GM18868 (cell line): ENCODE measurements around the gene FST.
A peak's percentile ranks its signal among the peaks of the same experiment; 100 is the strongest.

Experiments
- ATAC-seq: cut with Tn5 transposase; IDR thresholded peaks from one replicate; pipeline ENCODE4 v1.9.1; 2021; ENCODE audit warnings: mild to moderate bottlenecking, moderate library complexity; ENCODE audit not compliant: unreplicated experiment

The FST gene

DNA sequence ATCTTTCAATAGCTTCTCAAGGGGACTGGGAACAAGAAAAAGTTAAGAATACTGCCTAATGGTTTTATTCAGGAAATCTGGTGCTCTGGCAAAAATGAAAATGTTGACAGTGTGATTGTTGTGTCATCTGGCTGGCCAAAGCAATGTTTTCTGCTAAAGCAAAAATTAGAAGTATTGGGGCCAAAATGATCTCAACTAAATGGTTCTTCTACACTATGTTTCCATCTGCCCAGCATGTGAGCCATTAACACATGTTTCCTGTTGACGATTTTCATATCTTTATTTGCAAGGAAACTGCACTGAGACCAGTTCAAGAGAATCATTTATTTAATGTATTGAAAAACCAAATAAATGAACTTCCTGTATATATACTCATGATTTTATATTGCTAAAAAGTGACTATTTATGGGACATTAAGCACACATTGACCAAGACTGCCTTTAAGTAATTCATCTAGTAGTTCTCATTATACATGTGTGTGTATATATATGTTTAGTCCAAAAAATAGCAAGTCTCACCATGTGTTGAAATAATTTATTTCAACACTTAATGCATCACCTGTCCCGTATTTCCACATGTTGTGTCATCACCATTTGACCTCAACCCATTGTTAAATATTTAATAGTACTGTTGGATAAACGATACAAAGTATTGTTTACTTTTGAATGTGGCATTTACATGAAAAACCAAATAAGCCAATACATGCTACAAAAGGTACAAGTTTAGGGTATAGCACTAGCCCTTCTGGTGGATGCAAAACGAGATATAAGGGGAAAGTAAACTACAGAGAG, 7.5 kb upstream of the FST start:
- no peak for ATAC-seq

DNA sequence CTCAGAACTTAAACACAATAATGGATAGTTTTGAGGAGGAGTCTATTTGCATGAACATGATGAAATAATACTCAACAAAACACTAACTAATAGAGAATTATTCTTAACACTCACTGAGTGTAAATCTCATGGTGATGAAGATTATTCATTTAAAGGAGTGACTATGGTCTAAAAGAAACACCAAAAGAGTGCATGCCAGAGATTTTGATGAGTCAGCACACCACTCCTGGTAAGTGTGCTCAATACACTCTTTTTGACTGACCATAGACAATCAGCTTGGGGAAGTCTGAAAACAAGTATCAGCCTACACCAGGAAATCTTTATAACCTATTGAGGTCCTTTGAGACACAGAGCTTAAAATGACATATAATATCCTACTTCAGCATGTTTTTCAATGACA, 6.8 kb upstream of the FST start:
- no peak for ATAC-seq

DNA sequence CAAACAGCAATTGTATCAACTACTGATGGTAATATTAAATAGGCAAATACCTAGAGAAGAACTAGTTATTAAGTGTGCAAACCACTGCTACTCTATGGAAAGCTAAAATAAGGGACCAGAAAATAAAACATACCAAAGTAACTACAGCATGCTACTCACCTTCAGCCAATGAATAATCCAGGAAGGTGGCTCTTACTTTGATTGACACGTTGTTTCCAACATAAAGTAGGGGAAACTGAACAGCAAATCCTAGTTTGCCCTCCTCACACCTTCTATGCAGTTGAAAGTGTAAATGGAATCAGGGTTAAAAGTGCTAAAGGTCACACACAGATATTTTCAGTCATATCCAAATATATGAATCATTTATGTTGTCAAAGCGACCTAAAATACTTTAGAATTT, 5.1 kb upstream of the FST start:
- no peak for ATAC-seq

DNA sequence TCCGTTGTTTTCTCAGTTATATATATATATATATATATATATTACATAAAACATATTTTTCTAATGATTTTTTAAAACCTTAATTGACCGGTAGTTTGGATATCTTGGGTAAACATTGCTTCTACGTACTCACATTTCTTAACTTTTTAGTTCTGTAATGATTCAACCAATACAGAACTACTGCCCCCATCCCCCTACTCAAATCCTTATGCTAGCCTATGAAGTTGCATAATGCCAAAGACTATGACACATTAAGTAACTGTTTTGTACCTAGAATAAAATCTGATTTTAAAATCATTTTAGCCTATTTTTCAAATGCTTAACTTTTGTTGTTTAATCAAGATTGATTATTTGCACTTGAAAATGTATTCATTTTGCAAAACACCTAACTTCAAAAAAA, 4.4 kb upstream of the FST start:
- no peak for ATAC-seq

DNA sequence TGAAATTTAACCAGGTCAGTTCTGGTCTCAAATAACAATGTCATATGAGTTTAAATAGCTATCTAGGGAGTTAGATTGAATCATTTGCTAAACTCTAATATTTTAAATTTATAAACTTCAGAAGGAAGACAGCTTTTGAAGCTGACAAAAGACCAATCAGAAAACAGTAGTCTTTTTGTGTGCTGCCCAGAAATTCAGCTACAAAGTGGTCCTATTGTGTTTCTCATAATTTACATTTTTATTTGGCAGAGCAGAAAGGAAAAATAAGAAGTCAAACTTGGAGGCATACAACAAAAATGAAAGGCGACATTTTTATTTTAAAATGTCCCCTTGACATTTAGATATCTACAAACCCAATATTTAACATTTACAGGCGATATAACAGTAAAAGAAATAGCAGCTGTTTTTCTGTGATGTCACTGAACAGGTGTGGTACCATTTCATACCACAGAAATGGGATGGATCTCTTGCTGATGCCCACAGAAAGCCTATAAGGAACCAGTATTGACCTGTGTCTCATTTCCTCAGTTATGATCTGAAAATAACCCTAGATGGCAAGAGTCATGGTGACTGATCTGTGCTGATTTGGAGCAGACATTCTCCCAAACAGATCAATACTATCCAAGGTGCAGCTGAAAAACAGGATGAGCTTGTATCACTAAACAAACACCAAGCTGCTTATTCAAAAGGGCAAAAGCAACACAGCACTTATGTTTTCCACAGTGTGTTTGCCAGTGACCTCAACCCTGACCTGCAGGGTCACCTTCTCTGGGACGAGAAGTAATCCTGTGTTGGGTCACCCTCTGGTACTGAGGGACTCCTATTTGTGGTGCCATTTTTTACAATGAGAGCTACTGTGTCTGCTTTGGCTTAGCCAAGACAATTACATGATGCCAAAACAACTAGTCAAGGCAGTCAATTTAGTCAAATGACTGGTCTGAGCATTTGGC, 3.6 kb upstream of the FST start:
- no peak for ATAC-seq

DNA sequence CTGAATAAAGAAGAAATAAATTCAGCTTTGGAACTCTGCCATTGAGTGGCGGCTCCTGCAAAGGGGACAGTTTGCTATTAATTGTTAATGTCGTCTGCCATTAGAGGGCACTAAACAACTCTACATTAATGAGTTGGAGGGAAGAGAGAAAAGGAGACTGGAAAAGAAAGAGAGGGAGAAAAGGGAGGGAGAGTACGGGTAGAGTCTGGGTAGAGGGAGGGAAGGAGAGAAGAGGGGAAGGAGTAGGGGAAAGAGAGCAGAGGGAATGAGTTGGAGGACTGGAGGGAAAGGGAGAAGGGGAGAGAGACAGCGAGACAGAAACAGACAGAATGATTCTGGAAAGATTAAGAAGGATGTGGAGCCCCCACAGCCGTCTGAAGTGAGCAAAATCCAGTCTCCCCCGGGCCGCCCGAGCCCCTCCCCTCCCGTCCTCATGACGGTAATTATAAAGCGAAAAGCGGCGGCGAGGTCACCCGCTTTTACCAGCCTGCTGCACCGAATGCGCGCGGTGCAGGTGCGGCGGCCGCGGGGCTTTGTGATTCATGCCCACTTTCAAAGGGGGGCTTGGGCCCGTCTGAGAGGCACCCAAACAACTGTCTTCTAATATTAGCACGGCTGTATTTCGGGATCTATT, 1.9 kb upstream of the FST start:
- peak; percentile 38 for ATAC-seq

DNA sequence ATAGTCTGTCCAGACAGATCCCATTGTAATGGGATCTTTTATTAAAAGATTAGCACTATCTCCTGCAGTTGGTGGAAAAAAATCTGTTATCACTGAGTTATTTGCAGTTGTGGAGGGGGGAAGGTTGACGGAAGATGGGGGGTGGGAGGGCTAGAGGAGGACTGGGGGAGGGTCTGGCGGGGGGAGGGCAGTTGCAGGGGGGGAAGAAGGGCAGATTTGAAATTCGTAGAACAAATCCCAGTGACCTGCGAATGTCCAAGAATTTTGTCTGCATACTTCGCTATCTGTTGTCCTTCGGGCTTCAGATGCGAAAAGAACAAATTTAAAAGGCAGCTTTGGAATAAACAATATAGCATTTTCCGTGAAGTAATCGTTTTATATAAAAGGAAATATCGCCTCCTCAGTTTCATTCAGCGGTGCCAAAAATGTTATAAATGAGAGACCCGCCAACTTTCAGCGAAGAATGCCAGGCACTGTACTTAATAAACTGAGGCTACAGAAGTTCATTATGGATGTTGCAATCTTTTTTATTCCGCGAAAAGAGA, 1.3 kb upstream of the FST start:
- ATAC-seq: no peak

DNA sequence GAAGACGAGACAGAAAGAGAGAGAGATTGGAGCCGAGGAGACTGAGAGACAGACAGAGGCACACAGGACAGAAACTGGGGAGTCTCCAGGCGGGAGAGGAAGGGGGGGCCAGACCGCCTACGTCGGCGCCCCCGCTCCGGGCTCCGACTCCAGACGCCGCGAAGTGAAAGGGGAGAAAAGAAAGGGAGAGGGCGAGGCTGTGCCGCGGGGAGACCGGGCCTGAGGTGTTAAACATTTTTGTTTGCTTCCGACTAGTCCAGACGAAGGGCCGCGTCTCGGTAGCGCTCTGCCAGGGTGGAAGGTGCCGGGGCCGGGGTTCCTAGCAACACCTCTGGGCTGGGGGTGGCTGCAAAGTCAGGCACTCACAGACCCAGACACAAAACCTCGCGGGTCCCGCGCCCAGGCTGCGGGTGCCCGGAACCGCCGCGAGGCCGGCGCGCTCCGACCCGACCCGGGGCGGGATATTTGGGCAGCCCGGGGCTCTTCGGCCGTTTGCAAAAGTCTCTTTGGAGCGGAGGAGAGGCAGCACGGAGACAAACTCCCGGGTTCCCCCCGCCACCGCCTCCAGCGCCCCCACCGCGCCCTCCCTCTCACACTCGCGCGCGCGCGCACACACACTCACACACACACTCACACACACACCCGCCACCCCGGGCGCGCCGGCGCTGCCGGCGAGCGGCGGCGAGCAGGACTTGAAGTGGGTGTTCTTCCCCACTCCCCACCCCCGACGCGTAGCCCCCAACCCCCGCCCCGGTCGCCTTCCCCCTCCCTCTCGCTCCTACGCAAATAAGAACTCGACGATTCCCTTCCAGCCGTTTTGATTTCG, 626 bp upstream of the FST start:
- no peak for ATAC-seq

DNA sequence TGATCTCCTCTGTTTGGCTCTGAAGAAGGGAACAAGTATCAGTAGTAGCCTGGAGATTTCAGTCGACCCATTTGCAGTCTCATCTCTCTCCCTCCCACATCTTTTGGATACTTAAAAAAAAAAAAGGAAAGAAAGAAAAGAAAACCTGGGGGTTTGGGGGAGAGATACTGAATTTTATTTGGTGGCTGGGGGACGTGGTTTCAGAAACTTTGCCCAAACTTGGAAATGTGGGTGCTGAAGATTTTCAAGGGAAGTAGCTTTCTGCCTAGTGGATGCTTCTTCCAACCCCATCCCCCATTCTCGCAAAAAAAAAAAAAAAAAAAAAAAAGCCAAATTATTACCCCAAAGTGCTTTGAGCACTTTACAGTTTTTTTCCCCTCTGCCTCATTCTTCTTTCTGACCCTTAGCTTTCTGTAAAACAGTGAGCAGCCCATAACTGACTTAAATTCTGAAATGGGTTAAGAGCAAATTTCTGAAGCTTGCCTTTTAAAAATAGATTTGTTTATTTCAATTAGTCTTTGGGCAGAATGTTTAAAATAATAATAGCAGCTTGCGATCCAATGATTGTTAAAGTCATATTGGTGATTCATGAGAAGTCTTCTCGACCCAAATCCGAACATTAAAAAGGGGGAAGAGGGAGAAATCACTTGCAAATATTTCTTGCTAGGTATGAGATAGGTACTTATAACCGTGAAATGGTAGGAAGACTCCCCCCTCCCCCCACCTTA, 894 bp downstream of the FST start:
- no peak for ATAC-seq

DNA sequence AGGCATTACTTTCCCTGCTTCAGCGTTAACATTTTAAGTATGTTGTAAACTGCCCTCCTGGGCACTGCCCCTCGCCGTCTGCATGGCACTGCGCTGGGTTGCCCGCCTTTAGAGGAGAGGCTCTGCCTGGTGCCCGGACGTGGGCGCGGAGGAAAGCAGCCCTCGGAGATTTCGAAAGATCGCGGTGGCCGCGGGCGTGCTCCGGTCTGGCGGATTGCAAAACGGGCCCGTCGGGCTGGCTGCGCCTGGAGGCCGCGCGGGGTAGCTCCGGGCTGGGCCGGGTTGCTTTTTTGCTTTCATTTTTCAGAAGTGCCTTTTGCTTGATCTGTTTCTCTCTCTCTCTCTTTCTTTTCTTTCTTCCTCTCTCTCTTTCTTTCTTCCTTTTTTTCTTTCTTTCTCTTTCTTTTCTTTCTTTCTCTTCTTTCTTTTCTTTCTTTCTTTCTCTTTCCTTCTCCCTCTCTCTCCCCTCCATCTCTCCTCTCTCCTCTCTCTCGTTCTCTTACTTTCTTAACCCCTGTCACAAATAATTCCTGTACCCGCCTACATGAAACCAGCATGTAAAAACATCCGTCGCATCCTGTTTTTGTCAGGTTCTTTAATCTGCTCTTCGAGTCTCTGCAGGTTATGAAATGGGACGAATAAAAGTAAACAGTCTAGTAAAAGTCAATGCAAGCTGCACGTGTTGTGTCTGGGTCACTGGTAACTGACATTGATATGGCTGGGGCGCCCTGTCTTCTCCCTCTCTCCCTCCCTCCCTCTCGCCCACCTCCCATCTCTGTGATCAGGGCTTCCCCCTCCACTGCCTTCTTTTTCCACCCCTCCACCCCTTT, 1.7 kb downstream of the FST start:
- ATAC-seq: peak; percentile 55

DNA sequence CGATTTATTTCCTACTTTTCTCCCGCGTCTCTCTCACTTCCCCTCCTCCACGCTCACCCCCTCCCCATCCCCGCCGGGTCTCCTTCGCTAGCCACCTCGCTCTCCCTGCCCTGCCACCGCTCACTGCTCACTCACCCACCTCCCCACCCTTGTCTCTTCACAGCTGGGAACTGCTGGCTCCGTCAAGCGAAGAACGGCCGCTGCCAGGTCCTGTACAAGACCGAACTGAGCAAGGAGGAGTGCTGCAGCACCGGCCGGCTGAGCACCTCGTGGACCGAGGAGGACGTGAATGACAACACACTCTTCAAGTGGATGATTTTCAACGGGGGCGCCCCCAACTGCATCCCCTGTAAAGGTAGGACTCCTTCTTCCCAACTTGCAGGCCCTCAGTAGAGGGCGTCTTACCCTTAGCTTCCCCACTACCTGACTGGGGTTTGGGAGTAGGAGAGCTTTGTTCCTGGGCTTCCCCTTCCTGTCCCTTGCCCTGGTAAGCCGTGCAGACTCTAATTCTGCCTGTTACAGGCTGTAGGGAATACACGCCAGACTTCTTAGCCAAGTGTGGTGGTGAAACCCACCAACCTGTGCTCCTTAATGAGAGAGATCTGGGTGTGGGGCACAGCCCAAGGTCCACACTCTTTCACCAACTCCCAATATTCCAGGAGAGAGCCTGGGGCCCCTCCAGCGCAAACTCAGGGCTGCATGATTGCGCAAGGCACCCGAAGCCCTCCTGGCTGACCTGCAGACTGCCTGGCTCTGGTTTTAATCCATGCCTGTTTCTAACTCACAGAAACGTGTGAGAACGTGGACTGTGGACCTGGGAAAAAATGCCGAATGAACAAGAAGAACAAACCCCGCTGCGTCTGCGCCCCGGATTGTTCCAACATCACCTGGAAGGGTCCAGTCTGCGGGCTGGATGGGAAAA, 2.5 kb downstream of the FST start:
- ATAC-seq: peak; percentile 26

DNA sequence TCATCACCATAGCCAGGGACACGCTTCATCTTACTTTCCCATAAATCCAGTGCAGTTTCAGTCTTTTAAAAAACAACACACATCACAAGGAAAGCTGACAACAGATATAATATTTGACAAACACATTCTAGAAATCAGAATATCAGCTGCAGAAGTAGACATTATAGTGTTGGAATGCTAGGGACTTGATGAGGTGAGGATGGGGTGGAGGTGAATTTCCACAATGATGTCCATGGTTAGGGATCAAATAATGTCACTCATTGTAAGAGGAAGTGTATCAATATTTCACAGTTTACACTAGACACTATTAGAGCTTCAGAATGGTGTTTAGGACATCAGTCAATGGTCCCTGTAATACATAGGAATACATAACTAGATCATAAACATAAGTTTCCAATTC, 7.0 kb downstream of the FST start:
- ATAC-seq: no peak

DNA sequence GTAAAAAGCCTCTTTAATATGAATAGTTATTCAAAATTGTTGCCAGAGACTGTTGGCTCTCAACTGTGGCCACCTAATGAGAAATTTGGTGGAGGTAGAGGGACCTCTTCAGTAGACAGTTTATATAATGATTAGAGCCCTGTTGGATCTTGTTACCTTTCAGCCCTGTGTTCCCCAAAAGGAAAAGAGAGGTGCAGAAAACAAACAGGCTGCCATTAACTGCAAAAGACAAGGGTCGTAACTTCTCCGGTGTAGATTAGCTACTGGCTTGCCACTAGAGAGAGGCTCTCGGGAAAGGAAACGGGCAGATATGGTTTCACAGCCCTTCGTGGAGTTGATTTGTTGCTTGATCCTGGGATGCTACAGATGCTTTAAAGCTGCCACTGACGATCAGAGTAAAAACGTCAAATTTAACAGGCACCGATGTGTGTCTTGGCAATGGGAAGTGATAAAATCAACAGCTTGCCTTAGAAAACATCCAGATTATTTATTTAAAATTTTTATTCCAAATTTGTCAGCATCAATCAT, 7.8 kb downstream of the FST start:
- no peak for ATAC-seq

DNA sequence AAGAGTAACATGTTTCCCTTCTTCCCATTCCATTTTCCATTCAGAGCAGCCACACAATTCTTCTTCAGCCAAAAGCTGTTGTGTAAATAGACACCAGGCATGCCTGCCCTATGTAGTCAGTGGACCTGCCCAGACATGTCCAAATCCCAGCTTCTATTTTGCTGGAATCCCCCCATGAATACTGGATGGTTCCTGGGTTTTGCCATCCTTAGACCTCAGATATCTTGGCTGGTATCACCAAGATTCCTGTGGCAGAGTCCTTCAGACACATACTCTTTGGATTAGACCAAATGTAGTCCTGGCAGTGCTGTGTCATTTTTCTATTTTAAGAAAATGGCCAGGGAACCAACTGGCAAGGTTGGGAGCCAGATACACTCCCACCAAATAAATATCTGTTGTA, 10.3 kb downstream of the FST start:
- no peak for ATAC-seq

DNA sequence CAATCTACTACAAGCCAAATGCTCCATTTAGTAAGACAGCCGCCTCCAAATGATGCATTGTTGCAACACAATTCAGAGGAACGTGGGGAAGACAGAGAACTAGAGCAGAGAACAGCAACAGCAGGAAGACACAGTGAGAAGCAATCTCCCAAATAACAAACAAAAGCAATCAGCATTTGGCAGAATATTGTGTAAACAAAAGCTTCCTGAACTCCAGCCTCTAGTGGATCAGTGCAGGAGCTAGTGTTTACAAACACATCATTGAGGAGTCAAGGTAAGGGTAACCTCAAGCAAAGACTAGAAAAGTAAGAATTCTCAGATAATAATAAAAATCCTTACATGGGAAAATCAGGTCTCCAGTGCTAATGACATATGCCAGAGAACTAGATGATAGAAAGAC, 20.6 kb downstream of the FST start:
- ATAC-seq: no peak

DNA sequence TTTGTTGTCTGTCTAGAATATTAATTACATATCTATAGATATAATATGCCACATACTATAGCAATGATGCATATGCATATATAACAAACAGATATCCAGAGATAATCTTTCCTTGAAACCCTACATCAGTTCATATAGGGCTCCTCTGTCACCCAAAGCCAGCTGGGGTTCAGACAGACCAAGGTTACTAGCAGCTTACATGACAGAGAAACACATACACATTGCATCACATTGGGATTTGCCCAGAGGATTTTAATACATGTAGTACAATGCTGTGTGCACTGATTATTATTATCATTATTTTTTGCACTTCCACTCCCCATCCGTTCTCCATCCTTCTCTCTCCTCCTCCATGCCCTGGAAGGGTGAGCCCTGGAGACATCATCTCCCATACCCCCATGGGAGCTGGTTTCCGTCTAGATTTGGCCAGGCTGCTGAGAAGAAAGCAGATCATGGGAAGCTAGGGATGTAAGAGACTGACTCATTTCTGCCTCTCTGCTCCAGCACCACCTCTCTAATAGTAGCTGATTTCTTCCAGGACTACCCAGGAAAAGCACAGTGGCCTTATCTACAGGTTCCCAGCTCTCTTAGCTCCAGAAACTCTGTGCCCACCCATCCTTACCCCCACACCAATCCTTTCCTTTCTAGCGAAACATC, 23.3 kb downstream of the FST start:
- ATAC-seq: no peak

DNA sequence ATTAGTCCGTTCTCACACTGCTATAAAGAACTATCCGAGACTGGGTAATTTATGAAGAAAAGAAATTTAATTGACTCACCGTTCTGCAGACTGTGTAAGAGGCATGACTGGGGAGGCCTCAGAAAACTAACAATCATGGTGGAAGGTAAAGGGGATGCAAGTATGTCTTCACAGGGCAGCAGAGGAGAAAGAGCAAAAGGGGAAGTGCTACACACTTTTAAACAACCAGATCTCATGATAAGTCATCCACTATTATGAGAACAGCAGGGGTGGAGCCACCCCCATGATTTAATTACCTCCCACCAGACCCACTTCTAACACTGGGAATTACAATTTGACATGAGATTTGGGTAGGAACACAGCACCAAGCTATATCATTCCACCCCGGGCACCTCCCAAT, 26.6 kb downstream of the FST start:
- no peak for ATAC-seq
